Pancreas (tissue), 10 donors: Measurements from ENCODE around the gene RCOR2. TPM values are rescaled to one million over a fixed set of nuclear protein-coding genes. Genes with fewer than 3 reads are reported as not detected.

Source experiments
- ATAC-seq, 4 donors: fragments of 200-7000 bp; cut with Tn5 transposase; one replicate each; pipeline versions ENCODE4 v1.8.0 to v1.9.1; 2020; ENCODE audit warnings: mild to moderate bottlenecking in 4 of 4, moderate library complexity in 4 of 4
- DNase-seq, 6 donors: peaks; one replicate each; pipeline ENCODE4 v3.0.0-alpha.2; 2020
- FAIRE-seq: peaks from 2 replicates; lab custom pipeline; 2012; peaks lifted over from hg19 to GRCh38; lab: Jason Lieb, UNC
- H3K27ac ChIP-seq, 4 donors: fragments of 200-600 bp; sonication (generic); 1 replicate in 3 of 4; 2 replicates in 1 of 4; pipeline versions ENCODE4 v1.5.0 to v1.8.0; 2020
- H3K27me3 ChIP-seq, 4 donors: fragments of 200-600 bp; one replicate each; pipeline ENCODE4 v1.8.0; 2021
- H3K36me3 ChIP-seq, 3 donors: fragments of 200-600 bp; sonication (generic) in 1 of 3; one replicate each; pipeline versions ENCODE4 v1.5.0 to v1.8.0; 2020 to 2021
- H3K4me1 ChIP-seq, 3 donors: fragments of 200-600 bp; one replicate each; pipeline ENCODE4 v1.8.0; 2021
- H3K4me3 ChIP-seq, 4 donors: fragments of 200-600 bp; sonication (generic) in 2 of 4; one replicate each; pipeline versions ENCODE4 v1.5.0 to v1.8.0; 2020 to 2021
- H3K9me3 ChIP-seq, 4 donors: fragments of 200-600 bp; one replicate each; pipeline ENCODE4 v1.8.0; 2021
- CTCF ChIP-seq, 4 donors: fragments of 200-600 bp; sonication (generic) in 3 of 4; IDR thresholded peaks; one replicate each; pipeline versions ENCODE4 v1.5.0 to v1.8.0; 2021; ENCODE audit warnings: antibody characterized with exemption in 4 of 4
- WGBS, 2 donors: extraction: QIAGEN DNeasy Blood & Tissue Kit; methylation state at CpG; one replicate each; pipeline ENCODE4 v1.1.7; 2013; 5-methylcytosine and 5-hydroxymethylcytosine counted together
- intact Hi-C, 3 donors: fragments of 100-400 bp; cut with DNase I; formaldehyde crosslinking; loops; one replicate each; pipeline versions ENCODE4 v1.11.1 to v1.14.2; 2022
- polyA plus RNA-seq, 2 donors: library from polyadenylated mRNA; stranded (reverse); fragments of 200-250 nt; gene quantifications; one replicate each; pipeline ENCODE4 v1.2.3, GENCODE V29; 2013
- total RNA-seq, 6 donors: library from RNA; stranded (reverse); fragmentation: NEBNext Ultra II Directional in 4 of 6; extraction: Animal tissue kit (Norgen Biotek cat#: 25700) in 4 of 6; gene quantifications; one replicate each; pipeline versions ENCODE4 v1.2.1 to v1.2.4, GENCODE V29; 2021 to 2023
- donor health status: healthy with polysubstance abuse.
- donor health status: DM: no; HTN: no; CAD: no; lungs with moderate emphysema.
- donor health status: DM: no; HTN: no; CAD: no.
- donor health status: control.
- donor health status: control.
- donor health status: Bipolar disorder and iron deficiency.
- donor health status: DM: yes; HTN: yes; CAD: no.
- donor health status: DM: no; HTN: no; CAD: no.
- donor health status: DM: no; HTN: no; CAD: no.
- donor health status: DM: yes; HTN: yes; CAD: no.

The RCOR2 gene
- total and polyA plus RNA-seq, 8 donors = 0.37 to 1.9 (median 0.59) TPM

GRCh38 chr11:63942803-63943202, 25.8 kb upstream of the RCOR2 start:
- Histone ChIP-seq H3K27ac (no peak overlapping the region), H3K27me3 (no peaks in the 10 kb centered on the region), H3K4me1 (peaks cover 0 to 12% (median 0%) of the 10 kb centered on the region in 3 donors), H3K4me3 (no peak overlapping the region), H3K9me3 (no peaks in the 10 kb centered on the region), H3K36me3 (no peaks in the 10 kb centered on the region)
- DNase-seq = no peak
- intact Hi-C loops = loop anchor here in 1 of 3 donors (10.0 kb wide), 1 partner anchor 178 kb away; the partner anchor contains the start of gene ZFTA
- TF ChIP-seq CTCF (IDR thresholded peaks at IDR 0.05) = no peak
- WGBS, 2 donors = 84 to 89% methylated on average over 3 of the region's 3 CpGs
- ATAC-seq = no peak
- no peak for FAIRE-seq

- Histone ChIP-seq H3K9me3 (no peaks in the 10 kb centered on the region), H3K27me3 (no peaks in the 10 kb centered on the region), H3K4me3 (no peak overlapping the region), H3K4me1 (peaks cover 0 to 12% (median 0%) of the 10 kb centered on the region in 3 donors), H3K36me3 (no peaks in the 10 kb centered on the region), H3K27ac (no peak overlapping the region)
- DNase-seq (no peak), ATAC-seq (no peak), FAIRE-seq (no peak)
- TF ChIP-seq CTCF (IDR thresholded peaks at IDR 0.05) = no peak
- 75 to 80% methylated on average over 4 of the region's 4 CpGs for WGBS, 2 donors
- intact Hi-C loops = loop anchor here in 1 of 3 donors (10.0 kb wide), 1 partner anchor 177 kb away; the partner anchor contains the start of gene ZFTA
These were observed 24.9 kb upstream of the RCOR2 start for GRCh38 chr11:63941901-63942300.

GRCh38 chr11:63940786-63941185, 23.8 kb upstream of the RCOR2 start:
- DNase-seq (no peak), ATAC-seq (no peak), FAIRE-seq (no peak)
- H3K36me3 ChIP-seq = no peaks in the 10 kb centered on the region
- intact Hi-C loops = loop anchor here in 1 of 3 donors (10.0 kb wide), 1 partner anchor 176 kb away; the partner anchor contains the start of gene ZFTA
- no peaks in the 10 kb centered on the region for H3K27me3 ChIP-seq
- no peak overlapping the region for H3K4me3 ChIP-seq
- H3K27ac ChIP-seq = no peak overlapping the region
- no peaks in the 10 kb centered on the region for H3K9me3 ChIP-seq
- no peak for TF ChIP-seq CTCF (IDR thresholded peaks at IDR 0.05)
- WGBS, 2 donors = 70 to 72% methylated on average over 6 of the region's 6 CpGs
- H3K4me1 ChIP-seq = peaks cover 0 to 12% (median 0%) of the 10 kb centered on the region in 3 donors

GRCh38 chr11:63939397-63939891, 22.5 kb upstream of the RCOR2 start:
- intact Hi-C loops = no loop called here
- H3K36me3 ChIP-seq = no peaks in the 10 kb centered on the region
- H3K27ac ChIP-seq = peak overlapping the region in 2 of 4 donors; percentile 17 to 57
- peak overlapping the region; percentile 46 to 64 (median 56) for H3K4me3 ChIP-seq
- no peaks in the 10 kb centered on the region for H3K9me3 ChIP-seq
- 1 to 2% methylated on average over 26 of the region's 26 CpGs for WGBS, 2 donors
- H3K4me1 ChIP-seq = peaks cover 0 to 3% (median 0%) of the 10 kb centered on the region in 3 donors
- FAIRE-seq (no peak), DNase-seq (peak in 2 of 6 donors; percentile 32 to 34), ATAC-seq (peak in 3 of 4 donors; percentile 4 to 29 (median 24))
- TF ChIP-seq CTCF (IDR thresholded peaks at IDR 0.05) = no peak
- no peaks in the 10 kb centered on the region for H3K27me3 ChIP-seq
